ENCODE measurements around the gene ADAMTS14.

The ADAMTS14 gene

DNA sequence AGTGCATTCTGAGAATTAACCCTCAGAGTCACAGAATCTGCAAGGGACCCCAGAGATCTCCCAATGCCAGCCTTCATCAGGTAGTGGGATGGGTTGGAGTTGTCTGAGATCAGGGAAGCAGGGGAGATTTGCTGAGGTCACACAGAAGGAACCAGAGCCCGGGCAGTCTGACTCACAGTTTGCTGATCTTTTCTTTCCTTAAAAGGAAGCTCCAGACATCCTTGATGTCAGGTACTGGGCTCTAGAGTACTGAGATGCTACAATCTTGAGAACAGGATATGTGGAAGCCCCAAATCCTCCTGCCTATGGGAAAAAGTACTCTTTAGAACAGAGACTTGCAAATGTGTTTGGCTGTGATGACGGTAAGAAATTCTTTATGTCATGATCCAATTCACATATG, 112.2 kb downstream of the ADAMTS14 start:
- DNase-seq (no peak), ATAC-seq (ENCODE audit: insufficient read depth, low read depth) (no peak)
- H3K27me3 ChIP-seq (ENCODE audit: insufficient read depth, low read length, poor library complexity) = peaks cover 4% of the 10 kb centered on the region
- no peaks in the 10 kb centered on the region for H3K9me3 ChIP-seq (ENCODE audit: insufficient read depth, low read length, severe bottlenecking)
- no peaks in the 10 kb centered on the region for H4K20me1 ChIP-seq (ENCODE audit: insufficient read depth, low read length)
- no peak overlapping the region for H3K4me3 ChIP-seq (ENCODE audit: low read depth in 1 of 2, low read length in 2 of 2)
- no peak for TF ChIP-seq EZH2 (IDR thresholded peaks at IDR 0.05; ENCODE audit: borderline replicate concordance, low read depth, low read length, severe bottlenecking)
- no peaks in the 10 kb centered on the region for H3K79me2 ChIP-seq (ENCODE audit: insufficient read depth, low read length)
- peaks cover 5% of the 10 kb centered on the region; the same call in 1 of the 2 replicates for H3K4me1 ChIP-seq (ENCODE audit: insufficient read depth, low read length)
- H3K9ac ChIP-seq (ENCODE audit: low read depth, low read length) = no peak overlapping the region
- no peak overlapping the region for H3K27ac ChIP-seq (ENCODE audit: low read length)
- no peak overlapping the region for H2AFZ ChIP-seq (ENCODE audit: low read depth, low read length)
- H3K4me2 ChIP-seq (ENCODE audit: insufficient read depth, low read length) = no peak overlapping the region
- H3K36me3 ChIP-seq (ENCODE audit: insufficient read depth, low read length) = no peaks in the 10 kb centered on the region

DNA sequence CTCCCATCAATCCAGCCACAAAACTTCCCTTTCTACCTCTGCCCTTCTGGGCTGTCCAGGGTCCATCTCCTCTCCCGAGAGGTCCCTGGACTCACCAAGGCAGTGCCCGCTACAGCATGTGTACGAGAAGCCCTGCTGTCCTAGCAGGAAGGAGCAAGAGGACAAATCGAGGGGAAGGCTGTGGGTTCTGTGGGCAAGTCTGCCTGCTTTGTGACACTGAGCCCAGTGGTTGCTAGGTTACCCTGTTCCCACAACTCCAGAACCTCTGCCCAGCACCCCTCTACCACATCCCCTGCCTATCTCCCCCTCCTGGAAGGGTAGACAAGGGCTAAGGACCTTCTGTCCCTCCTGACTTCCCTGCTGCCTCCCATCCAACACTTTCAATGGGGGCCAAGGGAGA, 112.9 kb downstream of the ADAMTS14 start, which contains the start of gene TBATA:
Gene TBATA, minus strand, starts transcription at position 188 of the 400 bp plus-strand sequence. CDS start 1,998 bp downstream, outside the sequence.
- Histone ChIP-seq H3K4me3 (ENCODE audit: low read depth in 1 of 2, low read length in 2 of 2) (no peak within 1 kb of the TSS), H3K4me2 (ENCODE audit: insufficient read depth, low read length) (no peak within 1 kb of the TSS), H3K9me3 (ENCODE audit: insufficient read depth, low read length, severe bottlenecking) (no peaks in the 10 kb centered on the region), H2AFZ (ENCODE audit: low read depth, low read length) (no peak within 1 kb of the TSS), H3K27ac (ENCODE audit: low read length) (no peak within 1 kb of the TSS), H3K79me2 (ENCODE audit: insufficient read depth, low read length) (no peaks in the 10 kb centered on the region), H3K9ac (ENCODE audit: low read depth, low read length) (no peak within 1 kb of the TSS), H3K27me3 (ENCODE audit: insufficient read depth, low read length, poor library complexity) (peaks cover 5% of the 10 kb centered on the region), H4K20me1 (ENCODE audit: insufficient read depth, low read length) (no peaks in the 10 kb centered on the region), H3K4me1 (ENCODE audit: insufficient read depth, low read length) (peaks cover 5% of the 10 kb centered on the region; the same call in 1 of the 2 replicates), H3K36me3 (ENCODE audit: insufficient read depth, low read length) (no peaks in the 10 kb centered on the region)
- ATAC-seq (ENCODE audit: insufficient read depth, low read depth) (peak; percentile 91), DNase-seq (peak; percentile 60)
- TF ChIP-seq, protein P1, sequence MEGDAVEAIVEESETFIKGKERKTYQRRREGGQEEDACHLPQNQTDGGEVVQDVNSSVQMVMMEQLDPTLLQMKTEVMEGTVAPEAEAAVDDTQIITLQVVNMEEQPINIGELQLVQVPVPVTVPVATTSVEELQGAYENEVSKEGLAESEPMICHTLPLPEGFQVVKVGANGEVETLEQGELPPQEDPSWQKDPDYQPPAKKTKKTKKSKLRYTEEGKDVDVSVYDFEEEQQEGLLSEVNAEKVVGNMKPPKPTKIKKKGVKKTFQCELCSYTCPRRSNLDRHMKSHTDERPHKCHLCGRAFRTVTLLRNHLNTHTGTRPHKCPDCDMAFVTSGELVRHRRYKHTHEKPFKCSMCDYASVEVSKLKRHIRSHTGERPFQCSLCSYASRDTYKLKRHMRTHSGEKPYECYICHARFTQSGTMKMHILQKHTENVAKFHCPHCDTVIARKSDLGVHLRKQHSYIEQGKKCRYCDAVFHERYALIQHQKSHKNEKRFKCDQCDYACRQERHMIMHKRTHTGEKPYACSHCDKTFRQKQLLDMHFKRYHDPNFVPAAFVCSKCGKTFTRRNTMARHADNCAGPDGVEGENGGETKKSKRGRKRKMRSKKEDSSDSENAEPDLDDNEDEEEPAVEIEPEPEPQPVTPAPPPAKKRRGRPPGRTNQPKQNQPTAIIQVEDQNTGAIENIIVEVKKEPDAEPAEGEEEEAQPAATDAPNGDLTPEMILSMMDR (IDR thresholded peaks at IDR 0.05; ENCODE audit: borderline replicate concordance, extremely low read depth, low read length, poor library complexity, severe bottlenecking) = no peak
- TF ChIP-seq EZH2 (IDR thresholded peaks at IDR 0.05; ENCODE audit: borderline replicate concordance, low read depth, low read length, severe bottlenecking) = no peak

DNA sequence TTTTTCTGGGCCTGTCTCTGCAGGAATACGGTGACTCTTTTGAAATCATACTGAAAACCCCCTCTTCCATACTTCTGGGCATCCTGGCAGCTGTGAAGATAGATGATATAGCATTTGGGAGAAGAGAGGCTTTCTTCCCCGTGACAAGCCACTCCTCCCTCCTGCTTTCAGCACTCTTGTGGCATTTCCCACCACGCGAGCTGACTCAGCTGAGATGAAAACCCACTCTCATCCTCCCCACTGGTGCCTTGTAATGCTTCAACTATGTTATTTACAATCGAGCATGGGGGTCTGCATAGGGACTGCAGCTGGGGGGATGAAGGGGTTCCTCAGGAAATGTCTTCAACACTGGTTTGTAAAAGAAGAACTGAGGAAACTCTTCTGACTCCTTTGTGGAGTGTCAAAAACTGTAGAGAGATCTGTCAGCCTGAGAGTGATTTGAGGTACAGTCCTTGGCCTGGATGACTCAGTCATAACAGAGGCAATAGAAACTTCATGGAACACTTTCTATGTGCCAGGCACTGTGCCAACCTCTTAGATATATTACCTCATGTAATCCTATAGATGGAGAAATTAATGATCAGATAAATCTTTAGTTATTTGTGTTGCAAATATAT, 114.6 kb downstream of the ADAMTS14 start:
- Histone ChIP-seq H3K79me2 (ENCODE audit: insufficient read depth, low read length) (no peaks in the 10 kb centered on the region), H3K4me1 (ENCODE audit: insufficient read depth, low read length) (peaks cover 5% of the 10 kb centered on the region; the same call in 1 of the 2 replicates), H3K36me3 (ENCODE audit: insufficient read depth, low read length) (no peaks in the 10 kb centered on the region), H3K27ac (ENCODE audit: low read length) (no peak overlapping the region), H3K9me3 (ENCODE audit: insufficient read depth, low read length, severe bottlenecking) (no peaks in the 10 kb centered on the region), H3K4me3 (ENCODE audit: low read depth in 1 of 2, low read length in 2 of 2) (no peak overlapping the region), H4K20me1 (ENCODE audit: insufficient read depth, low read length) (no peaks in the 10 kb centered on the region), H3K9ac (ENCODE audit: low read depth, low read length) (no peak overlapping the region), H3K27me3 (ENCODE audit: insufficient read depth, low read length, poor library complexity) (peaks cover 20% of the 10 kb centered on the region), H3K4me2 (ENCODE audit: insufficient read depth, low read length) (no peak overlapping the region), H2AFZ (ENCODE audit: low read depth, low read length) (no peak overlapping the region)
- ATAC-seq (ENCODE audit: insufficient read depth, low read depth) = peak; percentile 45; the same call in 2 of the 3 replicates
- DNase-seq = no peak
- TF ChIP-seq, protein P1 (IDR thresholded peaks at IDR 0.05; ENCODE audit: borderline replicate concordance, extremely low read depth, low read length, poor library complexity, severe bottlenecking) = no peak
- TF ChIP-seq EZH2 (IDR thresholded peaks at IDR 0.05; ENCODE audit: borderline replicate concordance, low read depth, low read length, severe bottlenecking) = no peak

DNA sequence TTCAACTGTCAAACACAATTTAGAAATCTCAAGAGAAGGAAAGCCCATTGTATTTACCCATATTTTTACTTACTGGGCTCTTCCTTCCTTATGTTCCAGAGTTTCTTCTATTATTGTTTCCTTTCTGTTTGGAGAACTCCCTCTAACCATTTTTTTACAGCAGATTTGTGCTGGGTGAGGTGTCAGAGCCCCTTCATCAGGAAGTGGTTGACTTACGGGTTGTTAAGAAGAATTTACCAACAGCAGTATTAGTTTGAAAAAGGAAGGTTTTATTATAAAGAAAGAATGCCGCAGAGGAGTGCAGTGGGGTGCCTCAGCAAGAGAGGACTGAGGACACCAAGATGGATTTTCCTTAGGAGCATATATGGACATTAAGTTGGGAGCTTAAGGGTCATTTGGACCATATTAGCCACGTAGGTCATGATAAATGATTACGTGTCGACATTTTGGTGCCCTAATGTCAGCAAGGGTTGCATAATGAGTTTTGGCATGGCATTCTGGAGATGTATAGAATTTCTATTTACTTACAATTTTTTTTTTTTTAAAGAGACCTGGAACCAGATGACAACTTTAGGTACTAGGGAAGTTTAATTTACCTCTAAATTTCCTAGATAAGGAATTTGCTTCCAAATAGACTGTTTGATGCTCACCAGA, 119.2 kb downstream of the ADAMTS14 start:
- H2AFZ ChIP-seq (ENCODE audit: low read depth, low read length) = no peak overlapping the region
- no peak overlapping the region for H3K4me3 ChIP-seq (ENCODE audit: low read depth in 1 of 2, low read length in 2 of 2)
- H3K9me3 ChIP-seq (ENCODE audit: insufficient read depth, low read length, severe bottlenecking) = no peaks in the 10 kb centered on the region
- no peaks in the 10 kb centered on the region for H3K4me1 ChIP-seq (ENCODE audit: insufficient read depth, low read length)
- H3K36me3 ChIP-seq (ENCODE audit: insufficient read depth, low read length) = no peaks in the 10 kb centered on the region
- peak; percentile 54; the same call in 2 of the 3 replicates for ATAC-seq (ENCODE audit: insufficient read depth, low read depth)
- no peak overlapping the region for H3K4me2 ChIP-seq (ENCODE audit: insufficient read depth, low read length)
- H3K27me3 ChIP-seq (ENCODE audit: insufficient read depth, low read length, poor library complexity) = peaks cover 30% of the 10 kb centered on the region
- no peak overlapping the region for H3K9ac ChIP-seq (ENCODE audit: low read depth, low read length)
- H3K79me2 ChIP-seq (ENCODE audit: insufficient read depth, low read length) = no peaks in the 10 kb centered on the region
- no peaks in the 10 kb centered on the region for H4K20me1 ChIP-seq (ENCODE audit: insufficient read depth, low read length)
- H3K27ac ChIP-seq (ENCODE audit: low read length) = no peak overlapping the region
- no peak for TF ChIP-seq EZH2 (IDR thresholded peaks at IDR 0.05; ENCODE audit: borderline replicate concordance, low read depth, low read length, severe bottlenecking)
- TF ChIP-seq, protein P1 (IDR thresholded peaks at IDR 0.05; ENCODE audit: borderline replicate concordance, extremely low read depth, low read length, poor library complexity, severe bottlenecking) = no peak
- DNase-seq = no peak
